Measurements from ENCODE around the gene SAMD9. TPM values are rescaled to one million over a fixed set of nuclear protein-coding genes. Genes with fewer than 3 reads are reported as not detected.
"Not testable (repeated sequence)": the region's sequence is repeated elsewhere in the genome, so short reads cannot be mapped to it uniquely, and the experiment has no call there.

SAMD9 gene
- polyA plus RNA-seq, 1 donor (not counting 4 experiments of a cell fraction or from before 2014, with no cell fraction given), result 26.8 TPM

DNA sequence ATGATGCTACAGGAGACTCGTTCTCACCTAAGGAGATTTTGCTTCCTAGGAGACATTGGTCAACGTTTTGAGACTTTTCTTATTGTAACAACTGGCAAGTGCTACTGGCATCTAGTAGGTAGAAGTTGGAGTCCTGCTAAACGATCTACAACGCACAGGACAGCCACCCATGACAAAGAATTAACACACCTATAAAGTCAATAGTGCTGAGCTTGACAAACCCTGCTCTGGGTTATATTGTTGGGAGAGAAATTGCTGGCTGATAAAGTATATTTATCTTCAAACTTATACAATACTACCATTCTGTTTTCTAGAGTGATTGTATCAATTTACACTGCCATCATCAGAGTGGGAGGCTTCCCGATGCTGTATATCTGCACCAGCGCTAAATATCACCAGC is 57.8 kb downstream of the SAMD9 start:
- TF ChIP-seq EZH2 (IDR thresholded peaks at IDR 0.05; ENCODE audit: low read length), result no peak
- TF ChIP-seq, protein P1, sequence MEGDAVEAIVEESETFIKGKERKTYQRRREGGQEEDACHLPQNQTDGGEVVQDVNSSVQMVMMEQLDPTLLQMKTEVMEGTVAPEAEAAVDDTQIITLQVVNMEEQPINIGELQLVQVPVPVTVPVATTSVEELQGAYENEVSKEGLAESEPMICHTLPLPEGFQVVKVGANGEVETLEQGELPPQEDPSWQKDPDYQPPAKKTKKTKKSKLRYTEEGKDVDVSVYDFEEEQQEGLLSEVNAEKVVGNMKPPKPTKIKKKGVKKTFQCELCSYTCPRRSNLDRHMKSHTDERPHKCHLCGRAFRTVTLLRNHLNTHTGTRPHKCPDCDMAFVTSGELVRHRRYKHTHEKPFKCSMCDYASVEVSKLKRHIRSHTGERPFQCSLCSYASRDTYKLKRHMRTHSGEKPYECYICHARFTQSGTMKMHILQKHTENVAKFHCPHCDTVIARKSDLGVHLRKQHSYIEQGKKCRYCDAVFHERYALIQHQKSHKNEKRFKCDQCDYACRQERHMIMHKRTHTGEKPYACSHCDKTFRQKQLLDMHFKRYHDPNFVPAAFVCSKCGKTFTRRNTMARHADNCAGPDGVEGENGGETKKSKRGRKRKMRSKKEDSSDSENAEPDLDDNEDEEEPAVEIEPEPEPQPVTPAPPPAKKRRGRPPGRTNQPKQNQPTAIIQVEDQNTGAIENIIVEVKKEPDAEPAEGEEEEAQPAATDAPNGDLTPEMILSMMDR (optimal IDR thresholded peaks at IDR 0.05 in 1 of 3, IDR thresholded peaks at IDR 0.05 in 1 of 3, conservative IDR thresholded peaks at IDR 0.05 in 1 of 3; ENCODE audit: extremely low read depth in 1 of 3, insufficient read depth in 2 of 3, low read length in 3 of 3), result no peak
- Histone ChIP-seq H3K9me3 (ENCODE audit: control insufficient read depth, low read depth, low read length) (no peaks in the 10 kb centered on the region), H3K9ac (ENCODE audit: control insufficient read depth, extremely low read depth, insufficient read depth, low read length) (no peak overlapping the region), H3K79me2 (ENCODE audit: control insufficient read depth, insufficient read depth, low read length) (no peaks in the 10 kb centered on the region), H3K27me3 (ENCODE audit: control insufficient read depth, extremely low read depth, insufficient read depth, low read length) (no peaks in the 10 kb centered on the region), H3K9me1 (ENCODE audit: control insufficient read depth, extremely low read depth, insufficient read depth, low read length) (no peaks in the 10 kb centered on the region), H3K27ac (ENCODE audit: control insufficient read depth, insufficient read depth, low read length) (no peak overlapping the region), H3K4me3 (ENCODE audit: control insufficient read depth in 2 of 3, extremely low read depth in 1 of 3, insufficient read depth in 2 of 3, low read depth in 1 of 3, low read length in 3 of 3) (no peak overlapping the region), H4K20me1 (ENCODE audit: control insufficient read depth, extremely low read depth, insufficient read depth, low read length) (no peaks in the 10 kb centered on the region), H3K4me2 (ENCODE audit: control insufficient read depth, extremely low read depth, insufficient read depth, low read depth, low read length) (no peak overlapping the region), H3K4me1 (ENCODE audit: control insufficient read depth, extremely low read depth, insufficient read depth, low read length) (peaks cover under 1% of the 10 kb centered on the region), H2AFZ (ENCODE audit: control insufficient read depth, low read length) (no peak overlapping the region), H3K36me3 (ENCODE audit: control insufficient read depth in 2 of 2, extremely low read depth in 1 of 2, insufficient read depth in 2 of 2, low read length in 2 of 2) (no peaks in the 10 kb centered on the region)
- DNase-seq (ENCODE audit: low read depth, low spot score) (no peak), FAIRE-seq (no peak)
- dilution Hi-C loops (cut with MboI; ENCODE audit: extremely low pct_ligation_motif_present, low sequenced_read_pairs), result no loop called here

DNA sequence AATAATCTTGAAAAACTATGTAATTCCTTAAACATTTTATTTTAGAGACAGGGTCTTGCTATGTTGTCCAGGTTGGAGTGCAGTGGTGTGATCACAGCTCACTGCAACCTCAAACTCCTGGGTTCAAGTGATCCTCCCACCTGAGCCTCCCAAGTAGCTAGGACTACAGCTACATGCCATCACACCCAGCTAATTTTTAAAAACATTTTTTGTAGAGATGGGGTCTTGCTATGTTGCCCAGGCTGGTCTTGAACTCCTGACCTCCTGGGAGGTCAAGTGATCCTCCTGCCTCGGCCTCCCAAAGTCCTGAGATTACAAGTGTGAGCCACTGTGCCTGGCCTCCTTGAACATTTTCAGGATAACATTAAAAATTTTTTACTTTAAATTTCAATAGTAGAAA is 61.2 kb downstream of the SAMD9 start:
- H3K4me3 ChIP-seq (ENCODE audit: control insufficient read depth in 2 of 3, extremely low read depth in 1 of 3, insufficient read depth in 2 of 3, low read depth in 1 of 3, low read length in 3 of 3); dilution Hi-C loops (cut with MboI; ENCODE audit: extremely low pct_ligation_motif_present, low sequenced_read_pairs); H4K20me1 ChIP-seq (ENCODE audit: control insufficient read depth, extremely low read depth, insufficient read depth, low read length); H3K36me3 ChIP-seq (ENCODE audit: control insufficient read depth in 2 of 2, extremely low read depth in 1 of 2, insufficient read depth in 2 of 2, low read length in 2 of 2); FAIRE-seq; H2AFZ ChIP-seq (ENCODE audit: control insufficient read depth, low read length); H3K27ac ChIP-seq (ENCODE audit: control insufficient read depth, insufficient read depth, low read length); H3K9ac ChIP-seq (ENCODE audit: control insufficient read depth, extremely low read depth, insufficient read depth, low read length); DNase-seq (ENCODE audit: low read depth, low spot score); H3K79me2 ChIP-seq (ENCODE audit: control insufficient read depth, insufficient read depth, low read length); H3K9me3 ChIP-seq (ENCODE audit: control insufficient read depth, low read depth, low read length); H3K9me1 ChIP-seq (ENCODE audit: control insufficient read depth, extremely low read depth, insufficient read depth, low read length); H3K4me1 ChIP-seq (ENCODE audit: control insufficient read depth, extremely low read depth, insufficient read depth, low read length); H3K4me2 ChIP-seq (ENCODE audit: control insufficient read depth, extremely low read depth, insufficient read depth, low read depth, low read length); H3K27me3 ChIP-seq (ENCODE audit: control insufficient read depth, extremely low read depth, insufficient read depth, low read length): not testable (repeated sequence)

DNA sequence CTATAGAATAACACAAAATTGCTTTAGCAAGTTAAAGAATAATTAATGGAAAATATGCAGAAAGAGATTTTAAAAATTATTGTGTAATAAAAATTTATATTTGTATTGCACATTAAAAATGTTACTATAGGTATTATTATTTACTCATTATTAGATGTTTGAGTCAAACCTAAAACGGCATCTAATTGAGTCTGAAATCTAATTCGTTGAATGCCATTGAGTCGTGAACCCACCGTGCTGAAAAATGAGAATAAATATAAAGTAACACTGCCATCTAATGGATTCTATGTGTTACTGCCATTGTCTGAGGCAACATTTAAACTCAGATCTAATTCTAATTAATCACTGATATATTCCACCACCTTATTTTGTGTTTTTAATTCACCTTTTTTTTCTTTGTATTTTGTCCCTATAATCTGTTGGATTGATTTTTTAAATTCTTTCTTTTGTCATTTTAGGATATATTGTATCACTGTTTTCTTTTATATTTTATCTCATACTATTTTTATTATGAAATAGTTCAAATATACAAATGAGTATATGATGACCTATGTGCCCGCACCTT is 62.2 kb downstream of the SAMD9 start:
- TF ChIP-seq, protein P1 (optimal IDR thresholded peaks at IDR 0.05 in 1 of 3, IDR thresholded peaks at IDR 0.05 in 1 of 3, conservative IDR thresholded peaks at IDR 0.05 in 1 of 3; ENCODE audit: extremely low read depth in 1 of 3, insufficient read depth in 2 of 3, low read length in 3 of 3), result peak in 2 of 3 experiments; percentile 27 to 56
- no peak for TF ChIP-seq EZH2 (IDR thresholded peaks at IDR 0.05; ENCODE audit: low read length)
- dilution Hi-C loops (cut with MboI; ENCODE audit: extremely low pct_ligation_motif_present, low sequenced_read_pairs), result no loop called here
- no peak overlapping the region for H3K9ac ChIP-seq (ENCODE audit: control insufficient read depth, extremely low read depth, insufficient read depth, low read length)
- H3K4me3 ChIP-seq (ENCODE audit: control insufficient read depth in 2 of 3, extremely low read depth in 1 of 3, insufficient read depth in 2 of 3, low read depth in 1 of 3, low read length in 3 of 3), result no peak overlapping the region
- no peaks in the 10 kb centered on the region for H3K36me3 ChIP-seq (ENCODE audit: control insufficient read depth in 2 of 2, extremely low read depth in 1 of 2, insufficient read depth in 2 of 2, low read length in 2 of 2)
- no peaks in the 10 kb centered on the region for H3K9me1 ChIP-seq (ENCODE audit: control insufficient read depth, extremely low read depth, insufficient read depth, low read length)
- peaks cover 9% of the 10 kb centered on the region for H3K4me1 ChIP-seq (ENCODE audit: control insufficient read depth, extremely low read depth, insufficient read depth, low read length)
- peak; percentile 46 for FAIRE-seq
- no peaks in the 10 kb centered on the region for H3K27me3 ChIP-seq (ENCODE audit: control insufficient read depth, extremely low read depth, insufficient read depth, low read length)
- H3K79me2 ChIP-seq (ENCODE audit: control insufficient read depth, insufficient read depth, low read length), result no peaks in the 10 kb centered on the region
- H4K20me1 ChIP-seq (ENCODE audit: control insufficient read depth, extremely low read depth, insufficient read depth, low read length), result no peaks in the 10 kb centered on the region
- H3K27ac ChIP-seq (ENCODE audit: control insufficient read depth, insufficient read depth, low read length), result no peak overlapping the region
- H2AFZ ChIP-seq (ENCODE audit: control insufficient read depth, low read length), result no peak overlapping the region
- no peak for DNase-seq (ENCODE audit: low read depth, low spot score)
- H3K9me3 ChIP-seq (ENCODE audit: control insufficient read depth, low read depth, low read length), result no peaks in the 10 kb centered on the region
- no peak overlapping the region for H3K4me2 ChIP-seq (ENCODE audit: control insufficient read depth, extremely low read depth, insufficient read depth, low read depth, low read length)

Data from keratinocyte (primary cell).